PFSK-1 (cell line): ENCODE measurements around the gene RAB3GAP2.

Experiments used
- FOXP2 ChIP-seq: optimal IDR thresholded peaks from 2 replicates; pipeline ENCODE3; 2011; ENCODE audit warnings: borderline replicate concordance, control low read depth, inconsistent platforms; ENCODE audit not compliant: insufficient read depth; ENCODE audit errors: extremely low read length, extremely low read depth
- POLR2AphosphoS5 ChIP-seq: IDR thresholded peaks from 2 replicates; pipeline ENCODE4 v1.6.1; 2012; ENCODE audit warnings: low read depth, mild to moderate bottlenecking, control low read depth, low read length, moderate library complexity
- REST ChIP-seq, 2 experiments: IDR thresholded peaks; 2 replicates each; pipeline versions ENCODE4 v1.6.1 to v1.8.0; 2011 to 2012; ENCODE audit warnings: low read depth in 2 of 2, low read length in 2 of 2, control low read depth in 1 of 2, inconsistent platforms in 1 of 2, mild to moderate bottlenecking in 1 of 2, moderate library complexity in 1 of 2; ENCODE audit not compliant: insufficient read depth in 1 of 2
- SIN3A ChIP-seq: IDR thresholded peaks from 2 replicates; pipeline ENCODE4 v1.6.1; 2012; ENCODE audit warnings: mild to moderate bottlenecking, low read length, moderate library complexity, borderline replicate concordance; ENCODE audit not compliant: insufficient read depth

GRCh38 chr1:220099826-220100225 lies 172.4 kb downstream of the RAB3GAP2 start:
- TF ChIP-seq SIN3A (no peak), POLR2AphosphoS5 (no peak), REST (IDR thresholded peaks at IDR 0.05; ENCODE audit: insufficient read depth in 1 of 2, low read depth in 2 of 2, low read length in 2 of 2) (no peak), FOXP2 (no peak)
